LNCAP (cell line): ENCODE data around the gene SOHLH1.

Experiments used
- TF ChIP-seq, protein P1 (sequence below): fragments of 450-650 bp; IDR thresholded peaks from 2 replicates; pipeline ENCODE4 v1.5.1; 2017; ENCODE audit warnings: mild to moderate bottlenecking

SOHLH1 gene

GRCh38 chr9:135726138-135726853 is 27.0 kb upstream of the SOHLH1 start:
- TF ChIP-seq, protein P1, sequence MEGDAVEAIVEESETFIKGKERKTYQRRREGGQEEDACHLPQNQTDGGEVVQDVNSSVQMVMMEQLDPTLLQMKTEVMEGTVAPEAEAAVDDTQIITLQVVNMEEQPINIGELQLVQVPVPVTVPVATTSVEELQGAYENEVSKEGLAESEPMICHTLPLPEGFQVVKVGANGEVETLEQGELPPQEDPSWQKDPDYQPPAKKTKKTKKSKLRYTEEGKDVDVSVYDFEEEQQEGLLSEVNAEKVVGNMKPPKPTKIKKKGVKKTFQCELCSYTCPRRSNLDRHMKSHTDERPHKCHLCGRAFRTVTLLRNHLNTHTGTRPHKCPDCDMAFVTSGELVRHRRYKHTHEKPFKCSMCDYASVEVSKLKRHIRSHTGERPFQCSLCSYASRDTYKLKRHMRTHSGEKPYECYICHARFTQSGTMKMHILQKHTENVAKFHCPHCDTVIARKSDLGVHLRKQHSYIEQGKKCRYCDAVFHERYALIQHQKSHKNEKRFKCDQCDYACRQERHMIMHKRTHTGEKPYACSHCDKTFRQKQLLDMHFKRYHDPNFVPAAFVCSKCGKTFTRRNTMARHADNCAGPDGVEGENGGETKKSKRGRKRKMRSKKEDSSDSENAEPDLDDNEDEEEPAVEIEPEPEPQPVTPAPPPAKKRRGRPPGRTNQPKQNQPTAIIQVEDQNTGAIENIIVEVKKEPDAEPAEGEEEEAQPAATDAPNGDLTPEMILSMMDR = 0 out of 2 replicates have a peak, but pooled peaks have one; percentile 15

- TF ChIP-seq, protein P1 = no peak
Measured at GRCh38 chr9:135724186-135724787, 25.0 kb upstream of the SOHLH1 start.

- TF ChIP-seq, protein P1 = no peak
Measured at GRCh38 chr9:135722365-135722764, 23.1 kb upstream of the SOHLH1 start.

DNA sequence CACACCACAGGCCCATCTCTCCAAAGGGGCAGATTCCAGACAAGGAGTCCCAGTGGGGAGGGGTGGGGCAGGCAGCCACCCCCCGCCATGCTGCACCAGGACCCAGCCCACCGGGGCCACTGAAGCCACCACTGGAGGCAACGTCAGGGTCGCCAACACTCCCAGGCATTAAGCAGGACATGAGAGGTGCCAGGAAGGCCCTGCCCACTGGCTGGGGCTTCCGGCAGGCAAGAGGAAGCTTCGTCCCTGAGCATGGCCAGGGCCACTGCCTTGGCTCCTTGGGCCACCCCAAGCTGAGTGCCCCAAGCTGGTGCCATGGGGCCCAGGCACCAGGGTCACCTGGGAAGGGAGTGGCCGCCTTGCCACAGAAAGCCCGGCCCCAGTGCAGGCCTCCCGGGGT is 20.2 kb upstream of the SOHLH1 start:
- TF ChIP-seq, protein P1 = no peak

DNA sequence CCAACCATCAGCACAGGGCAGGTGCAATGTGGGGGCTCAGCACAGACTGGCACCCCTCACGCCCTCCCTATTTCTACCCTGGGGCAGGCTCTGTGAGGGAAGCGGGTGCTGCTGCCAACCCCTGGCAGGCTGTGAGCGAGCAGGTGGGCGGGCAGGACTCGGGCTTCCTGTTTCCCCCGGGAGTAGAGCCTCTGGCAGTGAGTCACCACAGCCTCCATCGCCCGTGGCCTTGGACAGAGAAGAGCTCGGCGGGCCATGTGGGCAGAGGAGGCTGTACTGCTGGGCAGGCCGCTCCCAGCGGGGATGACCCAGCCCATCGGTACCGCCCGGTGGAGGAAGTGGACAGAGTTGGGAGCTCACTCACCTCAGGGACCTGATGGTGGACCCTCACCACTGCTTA is 19.3 kb upstream of the SOHLH1 start:
- TF ChIP-seq, protein P1 = no peak

- TF ChIP-seq, protein P1 = no peak
Measured at GRCh38 chr9:135717410-135717809, 18.1 kb upstream of the SOHLH1 start.

GRCh38 chr9:135716045-135716444 is 16.8 kb upstream of the SOHLH1 start:
- TF ChIP-seq, protein P1 = no peak
